HL-60 (cell line): ENCODE data around the gene GALNT12.

Source experiments
- DNase-seq, 2 experiments: peaks; one replicate each; pipeline ENCODE4 v3.0.0-alpha.2; 2010 to 2020; ENCODE audit warnings: low read depth in 1 of 2, low spot score in 1 of 2
- H3K27ac ChIP-seq: fragments of 250-450 bp; sonication (Bioruptor Pico); replicated peaks from 2 replicates; pipeline ENCODE4 v1.5.1; 2020; ENCODE audit warnings: mild to moderate bottlenecking, moderate library complexity
- H3K27me3 ChIP-seq: fragments of 250-450 bp; sonication (Bioruptor Pico); 2 replicates; pipeline ENCODE4 v1.5.1; 2021; ENCODE audit warnings: mild to moderate bottlenecking, moderate library complexity; ENCODE audit not compliant: insufficient read depth, poor library complexity, severe bottlenecking
- H3K4me3 ChIP-seq: replicated peaks from 2 replicates; pipeline ENCODE4 v1.5.1; 2011; ENCODE audit warnings: mild to moderate bottlenecking, control low read depth, low read length; ENCODE audit not compliant: insufficient read depth
- GABPA ChIP-seq: IDR thresholded peaks from 2 replicates; pipeline ENCODE4 v1.6.1; 2012; ENCODE audit warnings: low read depth
- POLR2AphosphoS5 ChIP-seq: IDR thresholded peaks from 2 replicates; pipeline ENCODE4 v1.6.1; 2012; ENCODE audit warnings: low read depth
- SPI1 ChIP-seq: IDR thresholded peaks from 2 replicates; pipeline ENCODE4 v1.6.1; 2012; ENCODE audit warnings: low read depth, mild to moderate bottlenecking, borderline replicate concordance
- TF ChIP-seq, protein P1 (sequence below): IDR thresholded peaks from one replicate; pipeline ENCODE4 v1.5.1; 2011; ENCODE audit warnings: low read length, control low read depth, inconsistent platforms; ENCODE audit not compliant: insufficient read depth
- TF ChIP-seq, protein P2 (sequence below): IDR thresholded peaks from 2 replicates; pipeline ENCODE4 v1.6.1; 2012; ENCODE audit warnings: low read depth; ENCODE audit not compliant: insufficient replicate concordance

GALNT12 gene

DNA sequence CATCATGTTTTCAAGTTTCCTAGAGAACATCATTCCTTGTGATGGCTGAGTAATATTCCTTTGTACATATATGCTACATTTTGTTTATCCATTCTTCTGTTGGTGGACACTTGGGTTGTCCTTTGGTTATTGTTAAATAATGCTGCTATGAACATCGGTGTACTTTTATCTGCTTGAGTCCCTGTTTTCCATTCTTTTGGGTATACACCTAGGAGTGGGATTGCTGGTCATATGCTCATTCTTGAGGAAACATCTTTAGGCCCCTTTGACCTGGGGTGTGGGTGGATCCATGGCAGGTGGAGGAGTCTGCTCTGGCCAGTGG is 25.3 kb downstream of the GALNT12 start:
- TF ChIP-seq SPI1: no peak
- no peak for TF ChIP-seq GABPA
- TF ChIP-seq, protein P1, sequence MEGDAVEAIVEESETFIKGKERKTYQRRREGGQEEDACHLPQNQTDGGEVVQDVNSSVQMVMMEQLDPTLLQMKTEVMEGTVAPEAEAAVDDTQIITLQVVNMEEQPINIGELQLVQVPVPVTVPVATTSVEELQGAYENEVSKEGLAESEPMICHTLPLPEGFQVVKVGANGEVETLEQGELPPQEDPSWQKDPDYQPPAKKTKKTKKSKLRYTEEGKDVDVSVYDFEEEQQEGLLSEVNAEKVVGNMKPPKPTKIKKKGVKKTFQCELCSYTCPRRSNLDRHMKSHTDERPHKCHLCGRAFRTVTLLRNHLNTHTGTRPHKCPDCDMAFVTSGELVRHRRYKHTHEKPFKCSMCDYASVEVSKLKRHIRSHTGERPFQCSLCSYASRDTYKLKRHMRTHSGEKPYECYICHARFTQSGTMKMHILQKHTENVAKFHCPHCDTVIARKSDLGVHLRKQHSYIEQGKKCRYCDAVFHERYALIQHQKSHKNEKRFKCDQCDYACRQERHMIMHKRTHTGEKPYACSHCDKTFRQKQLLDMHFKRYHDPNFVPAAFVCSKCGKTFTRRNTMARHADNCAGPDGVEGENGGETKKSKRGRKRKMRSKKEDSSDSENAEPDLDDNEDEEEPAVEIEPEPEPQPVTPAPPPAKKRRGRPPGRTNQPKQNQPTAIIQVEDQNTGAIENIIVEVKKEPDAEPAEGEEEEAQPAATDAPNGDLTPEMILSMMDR: no peak
- TF ChIP-seq POLR2AphosphoS5: no peak
- TF ChIP-seq, protein P2, sequence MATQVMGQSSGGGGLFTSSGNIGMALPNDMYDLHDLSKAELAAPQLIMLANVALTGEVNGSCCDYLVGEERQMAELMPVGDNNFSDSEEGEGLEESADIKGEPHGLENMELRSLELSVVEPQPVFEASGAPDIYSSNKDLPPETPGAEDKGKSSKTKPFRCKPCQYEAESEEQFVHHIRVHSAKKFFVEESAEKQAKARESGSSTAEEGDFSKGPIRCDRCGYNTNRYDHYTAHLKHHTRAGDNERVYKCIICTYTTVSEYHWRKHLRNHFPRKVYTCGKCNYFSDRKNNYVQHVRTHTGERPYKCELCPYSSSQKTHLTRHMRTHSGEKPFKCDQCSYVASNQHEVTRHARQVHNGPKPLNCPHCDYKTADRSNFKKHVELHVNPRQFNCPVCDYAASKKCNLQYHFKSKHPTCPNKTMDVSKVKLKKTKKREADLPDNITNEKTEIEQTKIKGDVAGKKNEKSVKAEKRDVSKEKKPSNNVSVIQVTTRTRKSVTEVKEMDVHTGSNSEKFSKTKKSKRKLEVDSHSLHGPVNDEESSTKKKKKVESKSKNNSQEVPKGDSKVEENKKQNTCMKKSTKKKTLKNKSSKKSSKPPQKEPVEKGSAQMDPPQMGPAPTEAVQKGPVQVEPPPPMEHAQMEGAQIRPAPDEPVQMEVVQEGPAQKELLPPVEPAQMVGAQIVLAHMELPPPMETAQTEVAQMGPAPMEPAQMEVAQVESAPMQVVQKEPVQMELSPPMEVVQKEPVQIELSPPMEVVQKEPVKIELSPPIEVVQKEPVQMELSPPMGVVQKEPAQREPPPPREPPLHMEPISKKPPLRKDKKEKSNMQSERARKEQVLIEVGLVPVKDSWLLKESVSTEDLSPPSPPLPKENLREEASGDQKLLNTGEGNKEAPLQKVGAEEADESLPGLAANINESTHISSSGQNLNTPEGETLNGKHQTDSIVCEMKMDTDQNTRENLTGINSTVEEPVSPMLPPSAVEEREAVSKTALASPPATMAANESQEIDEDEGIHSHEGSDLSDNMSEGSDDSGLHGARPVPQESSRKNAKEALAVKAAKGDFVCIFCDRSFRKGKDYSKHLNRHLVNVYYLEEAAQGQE: no peak
- no peak for DNase-seq
- Histone ChIP-seq H3K27me3 (no peaks in the 10 kb centered on the region), H3K4me3 (no peak overlapping the region), H3K27ac (no peak overlapping the region)

DNA sequence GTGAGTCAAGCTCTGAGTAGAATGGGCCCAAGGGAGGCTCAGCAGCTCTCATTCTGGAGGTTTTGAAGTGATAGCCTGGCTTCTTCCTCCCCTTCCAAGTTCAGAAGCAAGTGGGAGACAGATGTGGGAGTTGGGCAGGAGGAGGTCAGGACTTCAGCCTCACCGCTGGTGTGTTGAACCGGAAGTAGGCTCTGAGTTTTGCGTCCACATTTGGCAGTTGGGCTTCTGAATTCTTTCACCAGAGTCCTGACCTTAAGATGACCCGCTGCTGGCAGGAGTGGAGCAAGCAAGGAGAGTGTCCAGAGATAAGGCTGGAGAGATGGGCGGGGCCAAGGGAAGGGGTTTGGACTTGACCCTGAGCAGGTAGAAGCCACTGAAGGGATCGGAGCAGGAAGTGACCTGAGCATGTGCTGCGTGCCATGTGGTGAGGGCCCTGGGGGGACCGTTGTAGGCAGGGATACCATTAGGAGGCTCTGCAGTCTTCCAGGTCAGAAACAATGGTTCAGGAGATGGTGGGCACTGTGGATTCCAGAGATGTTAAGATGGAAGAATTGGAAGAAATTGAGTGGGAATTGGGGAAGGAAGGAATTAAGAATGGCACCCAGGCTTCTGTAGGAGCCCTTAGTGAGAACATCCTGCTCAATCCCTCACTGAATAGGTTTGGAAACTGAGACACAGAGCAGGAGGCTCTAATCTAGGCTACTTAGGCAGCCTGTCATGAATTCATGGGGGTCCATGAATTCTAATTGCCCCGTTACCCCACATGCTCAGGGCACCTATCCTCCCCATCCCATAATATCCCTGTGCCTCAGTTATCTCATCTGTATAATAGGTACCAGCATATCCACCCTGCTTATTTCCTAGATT is 25.9 kb downstream of the GALNT12 start:
- Histone ChIP-seq H3K4me3 (no peak overlapping the region), H3K27me3 (no peaks in the 10 kb centered on the region), H3K27ac (no peak overlapping the region)
- TF ChIP-seq SPI1 (no peak), GABPA (no peak), POLR2AphosphoS5 (no peak)
- TF ChIP-seq, protein P1: no peak
- TF ChIP-seq, protein P2: no peak
- no peak for DNase-seq

DNA sequence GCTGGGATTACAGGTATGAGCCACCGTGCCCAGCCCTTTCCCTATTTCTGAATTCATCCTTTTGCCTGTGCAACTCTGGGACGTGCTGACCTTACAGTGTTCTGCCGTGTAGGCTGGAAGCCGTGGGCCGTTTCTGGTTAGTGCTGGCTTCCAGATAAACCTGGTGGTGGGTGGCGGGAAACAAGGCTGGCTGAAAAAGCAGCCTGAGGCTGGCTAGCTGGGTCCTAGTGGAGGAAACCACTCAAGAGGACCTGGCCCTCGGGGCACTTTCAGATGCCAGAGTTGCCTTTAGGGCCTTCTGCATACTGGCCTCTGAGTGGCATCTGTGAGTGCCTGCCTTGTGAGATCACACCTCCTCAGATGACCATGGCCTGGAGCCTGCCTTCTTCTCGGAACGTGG is 26.9 kb downstream of the GALNT12 start:
- TF ChIP-seq SPI1 (no peak), POLR2AphosphoS5 (no peak), GABPA (no peak)
- TF ChIP-seq, protein P1: no peak
- TF ChIP-seq, protein P2: no peak
- Histone ChIP-seq H3K27me3 (no peaks in the 10 kb centered on the region), H3K27ac (no peak overlapping the region), H3K4me3 (no peak overlapping the region)
- DNase-seq: no peak
